Hepatocyte (in vitro differentiated cells): ENCODE data around the gene BACH1.

ENCODE experiments used
- EZH2 ChIP-seq: fragments of 200-600 bp; sonication (generic); IDR thresholded peaks from 2 replicates; pipeline ENCODE4 v1.6.1; 2016; ENCODE audit warnings: antibody characterized with exemption, mild to moderate bottlenecking, borderline replicate concordance
- TF ChIP-seq, protein P1 (sequence below): fragments of 200-600 bp; sonication (generic); IDR thresholded peaks from 2 replicates; pipeline ENCODE4 v1.5.1; 2016; ENCODE audit warnings: antibody characterized with exemption, mild to moderate bottlenecking; ENCODE audit not compliant: poor library complexity

DNA sequence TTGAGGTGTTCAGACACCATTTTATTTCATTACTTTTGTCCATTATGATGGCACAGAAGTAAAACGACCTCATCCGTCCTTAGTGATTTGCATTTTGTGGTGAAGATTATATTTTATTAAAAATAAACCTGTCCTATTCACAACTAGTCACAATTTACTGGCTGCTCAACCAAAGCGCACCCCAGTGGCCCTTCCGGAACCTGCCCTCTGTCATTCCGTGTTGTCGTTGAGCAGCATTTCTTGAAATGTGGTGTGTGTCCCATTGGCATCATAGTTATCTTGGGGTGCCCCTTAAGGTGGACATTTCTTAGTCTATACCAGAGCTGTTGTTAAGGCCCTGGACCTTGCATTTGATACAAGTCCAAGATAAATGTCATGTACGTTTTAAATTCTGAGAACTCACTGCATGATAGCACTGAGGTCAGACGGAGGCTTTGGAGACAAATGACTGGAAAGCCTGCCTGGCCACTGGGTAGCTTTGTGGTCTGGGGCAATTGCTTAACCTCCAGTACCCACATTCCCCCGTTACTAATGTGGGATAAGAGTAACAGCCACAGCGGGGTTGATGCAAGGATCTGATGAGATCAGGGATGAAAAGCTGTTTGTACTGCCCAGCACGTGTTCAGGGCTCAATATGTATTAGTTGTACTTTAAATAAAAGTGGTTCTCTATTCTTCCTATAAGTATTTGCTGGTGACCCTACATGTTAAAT is 36.2 kb downstream of the BACH1 start:
- TF ChIP-seq EZH2: no peak
- TF ChIP-seq, protein P1, sequence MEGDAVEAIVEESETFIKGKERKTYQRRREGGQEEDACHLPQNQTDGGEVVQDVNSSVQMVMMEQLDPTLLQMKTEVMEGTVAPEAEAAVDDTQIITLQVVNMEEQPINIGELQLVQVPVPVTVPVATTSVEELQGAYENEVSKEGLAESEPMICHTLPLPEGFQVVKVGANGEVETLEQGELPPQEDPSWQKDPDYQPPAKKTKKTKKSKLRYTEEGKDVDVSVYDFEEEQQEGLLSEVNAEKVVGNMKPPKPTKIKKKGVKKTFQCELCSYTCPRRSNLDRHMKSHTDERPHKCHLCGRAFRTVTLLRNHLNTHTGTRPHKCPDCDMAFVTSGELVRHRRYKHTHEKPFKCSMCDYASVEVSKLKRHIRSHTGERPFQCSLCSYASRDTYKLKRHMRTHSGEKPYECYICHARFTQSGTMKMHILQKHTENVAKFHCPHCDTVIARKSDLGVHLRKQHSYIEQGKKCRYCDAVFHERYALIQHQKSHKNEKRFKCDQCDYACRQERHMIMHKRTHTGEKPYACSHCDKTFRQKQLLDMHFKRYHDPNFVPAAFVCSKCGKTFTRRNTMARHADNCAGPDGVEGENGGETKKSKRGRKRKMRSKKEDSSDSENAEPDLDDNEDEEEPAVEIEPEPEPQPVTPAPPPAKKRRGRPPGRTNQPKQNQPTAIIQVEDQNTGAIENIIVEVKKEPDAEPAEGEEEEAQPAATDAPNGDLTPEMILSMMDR: no peak
